Astrocyte of the spinal cord (primary cell): ENCODE measurements around the gene CPNE7.

Experiments
- DNase-seq: peaks from one replicate; pipeline ENCODE4 v3.0.0; 2011; ENCODE audit warnings: low read depth, low spot score
- H3K4me3 ChIP-seq: 2 replicates; pipeline ENCODE4 v1.5.1; 2011; ENCODE audit warnings: low read depth, mild to moderate bottlenecking, low read length, moderate library complexity
- in situ Hi-C: cut with HindIII; loops from 2 replicates; pipeline ENCODE4 v1.10.0; 2017; ENCODE audit warnings: low sequenced_read_pairs
- TF ChIP-seq, protein P1 (sequence below): IDR thresholded peaks from 2 replicates; pipeline ENCODE4 v1.5.1; 2012; ENCODE audit warnings: low read depth, mild to moderate bottlenecking, low read length, inconsistent platforms

Gene CPNE7

GRCh38 chr16:89605186-89605970, 29.8 kb downstream of the CPNE7 start:
- H3K4me3 ChIP-seq, result no peak overlapping the region
- DNase-seq, result no peak
- TF ChIP-seq, protein P1, sequence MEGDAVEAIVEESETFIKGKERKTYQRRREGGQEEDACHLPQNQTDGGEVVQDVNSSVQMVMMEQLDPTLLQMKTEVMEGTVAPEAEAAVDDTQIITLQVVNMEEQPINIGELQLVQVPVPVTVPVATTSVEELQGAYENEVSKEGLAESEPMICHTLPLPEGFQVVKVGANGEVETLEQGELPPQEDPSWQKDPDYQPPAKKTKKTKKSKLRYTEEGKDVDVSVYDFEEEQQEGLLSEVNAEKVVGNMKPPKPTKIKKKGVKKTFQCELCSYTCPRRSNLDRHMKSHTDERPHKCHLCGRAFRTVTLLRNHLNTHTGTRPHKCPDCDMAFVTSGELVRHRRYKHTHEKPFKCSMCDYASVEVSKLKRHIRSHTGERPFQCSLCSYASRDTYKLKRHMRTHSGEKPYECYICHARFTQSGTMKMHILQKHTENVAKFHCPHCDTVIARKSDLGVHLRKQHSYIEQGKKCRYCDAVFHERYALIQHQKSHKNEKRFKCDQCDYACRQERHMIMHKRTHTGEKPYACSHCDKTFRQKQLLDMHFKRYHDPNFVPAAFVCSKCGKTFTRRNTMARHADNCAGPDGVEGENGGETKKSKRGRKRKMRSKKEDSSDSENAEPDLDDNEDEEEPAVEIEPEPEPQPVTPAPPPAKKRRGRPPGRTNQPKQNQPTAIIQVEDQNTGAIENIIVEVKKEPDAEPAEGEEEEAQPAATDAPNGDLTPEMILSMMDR, result no peak
- in situ Hi-C loops, result no loop called here

GRCh38 chr16:89606006-89606405, 30.4 kb downstream of the CPNE7 start:
- in situ Hi-C loops, result no loop called here
- DNase-seq, result no peak
- no peak overlapping the region for H3K4me3 ChIP-seq
- TF ChIP-seq, protein P1, result no peak

GRCh38 chr16:89607453-89607852, 31.9 kb downstream of the CPNE7 start:
- TF ChIP-seq, protein P1, result no peak
- in situ Hi-C loops, result no loop called here

DNA sequence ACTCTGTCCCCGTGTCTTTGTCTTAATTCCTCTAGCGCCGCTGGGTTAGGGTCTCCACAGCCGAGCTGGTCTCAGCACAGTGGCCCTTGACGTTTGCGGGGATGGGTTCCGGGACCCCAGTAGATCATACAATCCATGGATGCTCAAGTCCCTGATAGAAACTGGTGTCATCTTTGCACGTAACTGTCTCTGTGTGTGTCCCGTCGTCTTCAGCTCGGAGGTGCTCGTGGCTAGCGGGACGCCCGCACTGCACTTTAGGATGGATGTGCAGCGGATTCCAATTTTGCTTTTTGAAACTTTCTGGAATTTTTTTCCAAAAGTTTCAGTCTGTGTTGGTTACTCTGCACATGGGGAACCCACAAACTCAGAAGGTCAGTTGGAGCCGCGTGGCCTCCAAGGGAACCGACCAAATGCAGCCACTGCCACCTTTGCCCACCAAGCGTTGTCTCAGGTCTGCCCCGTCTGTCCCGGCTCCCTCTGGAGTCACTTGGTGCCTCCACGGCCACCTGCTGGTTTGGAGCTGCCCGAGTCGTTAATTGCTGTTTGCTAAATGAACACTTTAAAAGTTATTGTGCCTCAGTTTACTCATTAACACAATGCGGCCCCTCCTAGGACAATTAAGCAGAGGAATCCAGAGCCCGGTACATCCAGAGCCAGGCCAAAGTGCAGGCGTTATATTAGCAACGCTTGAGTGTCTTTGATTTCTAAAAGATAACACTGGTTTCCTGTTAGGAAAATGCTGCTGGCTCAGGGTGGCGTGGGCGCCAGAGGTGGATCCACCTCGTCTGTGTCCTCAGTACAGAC, 32.6 kb downstream of the CPNE7 start:
- DNase-seq, result no peak
- H3K4me3 ChIP-seq, result no peak overlapping the region
- in situ Hi-C loops, result no loop called here
- TF ChIP-seq, protein P1, result no peak

More at GRCh38 chr16:89607453-89607852, 31.9 kb downstream of the CPNE7 start:
- H3K4me3 ChIP-seq, result no peak overlapping the region
- DNase-seq, result no peak

DNA sequence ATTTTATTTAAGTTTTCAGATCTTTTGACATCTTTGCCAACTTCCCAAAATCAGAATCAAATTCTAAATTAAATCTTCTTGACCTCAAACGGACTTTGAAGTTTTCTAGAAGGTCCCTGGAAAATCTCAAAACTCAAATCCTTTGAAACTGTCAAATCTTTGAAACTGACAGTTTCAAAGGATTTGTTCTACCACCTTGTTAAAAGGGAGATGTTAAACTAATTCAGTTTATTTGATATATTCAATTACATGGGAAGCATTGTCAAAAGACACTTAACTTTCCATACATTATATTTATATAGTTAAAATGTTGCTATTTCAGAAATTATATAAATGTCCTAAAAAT, 34.5 kb downstream of the CPNE7 start:
- no peak for DNase-seq
- H3K4me3 ChIP-seq, result no peak overlapping the region
- TF ChIP-seq, protein P1, result no peak
- in situ Hi-C loops, result no loop called here

DNA sequence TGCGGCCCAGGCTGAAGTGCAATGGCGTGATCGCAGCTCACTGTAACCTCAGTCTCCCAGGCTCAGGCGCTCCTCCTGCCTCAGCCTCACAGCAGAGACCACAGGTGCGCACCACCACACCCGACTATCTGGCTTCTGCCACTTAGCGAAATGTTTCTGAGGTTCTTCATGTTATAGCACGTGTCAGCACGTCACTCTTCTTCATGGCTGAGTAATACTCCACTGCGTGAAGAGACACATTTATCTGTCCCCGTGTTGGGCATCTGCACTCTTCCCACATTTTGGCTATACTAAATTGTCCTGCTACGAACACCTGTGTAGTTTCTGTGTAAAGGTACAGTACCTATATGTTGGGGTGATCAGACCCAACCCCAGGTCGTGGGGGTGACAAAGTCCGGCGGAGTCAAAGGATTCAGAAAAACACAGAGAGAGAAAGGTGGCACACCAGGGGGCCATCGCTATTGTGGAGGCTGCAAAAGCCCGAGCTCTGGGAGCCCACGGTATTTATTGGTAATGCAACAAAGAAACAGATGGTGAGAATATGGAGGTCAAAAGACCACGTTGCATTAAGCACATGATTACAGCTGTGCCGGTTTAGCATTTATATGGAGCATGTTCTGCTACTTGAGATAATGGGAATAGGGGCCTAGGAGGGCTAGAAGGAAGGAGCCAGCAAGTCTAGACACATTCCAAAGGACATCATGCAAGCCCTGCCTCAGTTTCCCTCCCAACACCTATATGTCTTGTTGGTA, 37.0 kb downstream of the CPNE7 start:
- H3K4me3 ChIP-seq, result no peak overlapping the region
- TF ChIP-seq, protein P1, result no peak
- in situ Hi-C loops, result no loop called here
- DNase-seq, result no peak
